Cardiac muscle cell (in vitro differentiated cells and primary cell): Measurements from ENCODE around the gene HMOX1. TPM values are rescaled to one million over a fixed set of nuclear protein-coding genes. Genes with fewer than 3 reads are reported as not detected.

Experiments used
- DNase-seq, 2 donors: peaks; one replicate each; pipeline versions ENCODE4 v3.0.0 to v3.0.0-alpha.2; 2010 to 2017; ENCODE audit warnings: low read depth in 1 of 2, low spot score in 1 of 2
- H3K27ac ChIP-seq: fragments of 200-600 bp; sonication (generic); 2 replicates; pipeline ENCODE4 v1.5.1; 2016
- H3K27me3 ChIP-seq: fragments of 200-600 bp; sonication (generic); 2 replicates; pipeline ENCODE4 v1.6.0; 2016; ENCODE audit warnings: control low read depth
- H3K36me3 ChIP-seq: fragments of 200-600 bp; sonication (generic); 2 replicates; pipeline ENCODE4 v1.5.1; 2016; ENCODE audit warnings: control low read depth
- H3K4me1 ChIP-seq: fragments of 200-600 bp; sonication (generic); 2 replicates; pipeline ENCODE4 v1.8.1; 2017; ENCODE audit warnings: low read depth, mild to moderate bottlenecking, mixed run types
- H3K4me3 ChIP-seq: fragments of 200-600 bp; sonication (generic); 2 replicates; pipeline ENCODE4 v1.5.1; 2016; ENCODE audit warnings: mild to moderate bottlenecking
- H3K9me3 ChIP-seq: fragments of 200-600 bp; sonication (generic); 2 replicates; pipeline ENCODE4 v1.5.1; 2017; ENCODE audit warnings: low read depth, mild to moderate bottlenecking, control low read depth
- CTCF ChIP-seq: IDR thresholded peaks from 2 replicates; pipeline ENCODE4 v1.5.1; 2012; ENCODE audit warnings: low read depth, mild to moderate bottlenecking, low read length
- polyA plus RNA-seq: library from polyadenylated mRNA; unstranded; fragments of >200 nt; fragmentation: Nextera tagmentation; extraction: Ambion mirVana; gene quantifications from 2 replicates; pipeline ENCODE4 v1.2.1, GENCODE V29; 2016
- total RNA-seq: library from RNA; depleted of rRNA; stranded (reverse); fragments of >200 nt; gene quantifications from 2 replicates; pipeline ENCODE4 v1.2.3, GENCODE V29; 2016

The HMOX1 gene
- 1.5 and 2.1 TPM in 2 replicates for total RNA-seq
- polyA plus RNA-seq = 1.6 and 3.3 TPM in 2 replicates

- Histone ChIP-seq H3K27ac (no peak within 1 kb of the TSS), H3K27me3 (no peaks in the 10 kb centered on the region), H3K36me3 (no peaks in the 10 kb centered on the region), H3K4me1 (peaks cover 13% of the 10 kb centered on the region), H3K4me3 (peak within 1 kb of the TSS; percentile 43), H3K9me3 (no peaks in the 10 kb centered on the region)
- DNase-seq = peak; percentile 91 to 95
- TF ChIP-seq CTCF = peak; percentile 22
These were observed at the start of gene HMOX1 for GRCh38 chr22:35380537-35381423. Gene HMOX1, plus strand, starts transcription at chr22:35381096. Its CDS starts 78 bp downstream, at chr22:35381174.

GRCh38 chr22:35332278-35332677, 48.6 kb upstream of the HMOX1 start:
- no peak for TF ChIP-seq CTCF
- DNase-seq = peak in 1 of 2 donors; percentile 54

GRCh38 chr22:35333220-35333619, 47.7 kb upstream of the HMOX1 start:
- TF ChIP-seq CTCF = no peak

More at GRCh38 chr22:35332278-35332677, 48.6 kb upstream of the HMOX1 start:
- no peaks in the 10 kb centered on the region for H3K9me3 ChIP-seq
- no peaks in the 10 kb centered on the region for H3K27me3 ChIP-seq
- H3K36me3 ChIP-seq = peaks cover 38% of the 10 kb centered on the region
- H3K4me1 ChIP-seq = peaks cover 16% of the 10 kb centered on the region
- peak overlapping the region; percentile 83 for H3K27ac ChIP-seq
- H3K4me3 ChIP-seq = no peak overlapping the region

GRCh38 chr22:35334004-35334403, 46.9 kb upstream of the HMOX1 start:
- Histone ChIP-seq H3K9me3 (no peaks in the 10 kb centered on the region), H3K27me3 (no peaks in the 10 kb centered on the region), H3K4me1 (peaks cover 16% of the 10 kb centered on the region), H3K27ac (peak overlapping the region; percentile 60), H3K36me3 (peaks cover 28% of the 10 kb centered on the region), H3K4me3 (no peak overlapping the region)
- DNase-seq = no peak
- TF ChIP-seq CTCF = no peak

More at GRCh38 chr22:35333220-35333619, 47.7 kb upstream of the HMOX1 start:
- Histone ChIP-seq H3K4me1 (peaks cover 16% of the 10 kb centered on the region), H3K9me3 (no peaks in the 10 kb centered on the region), H3K27ac (peak overlapping the region; percentile 83), H3K27me3 (no peaks in the 10 kb centered on the region), H3K36me3 (peaks cover 33% of the 10 kb centered on the region), H3K4me3 (no peak overlapping the region)
- no peak for DNase-seq

- Histone ChIP-seq H3K27me3 (no peaks in the 10 kb centered on the region), H3K9me3 (no peaks in the 10 kb centered on the region), H3K36me3 (peaks cover 25% of the 10 kb centered on the region), H3K27ac (peak overlapping the region; percentile 9), H3K4me1 (peaks cover 16% of the 10 kb centered on the region), H3K4me3 (no peak overlapping the region)
- DNase-seq = no peak
- no peak for TF ChIP-seq CTCF
These were observed 45.4 kb upstream of the HMOX1 start for GRCh38 chr22:35335468-35335867.
